Measurements from ENCODE around the gene KIF2B.

GRCh38 chr17:53807286-53807685, 15.4 kb upstream of the KIF2B start:
- TF ChIP-seq CTCF (IDR thresholded peaks at IDR 0.05) (no peak), EZH2 (IDR thresholded peaks at IDR 0.05; ENCODE audit: borderline replicate concordance, insufficient read depth, low read depth, low read length, poor library complexity, severe bottlenecking) (no peak)

Data from B cell (primary cell).